K562 (cell line): ENCODE measurements around the gene RSPRY1. TPM values are rescaled to one million over a fixed set of nuclear protein-coding genes. Genes with fewer than 3 reads are reported as not detected.

ENCODE experiments used
- ASH1L ChIP-seq: fragments of 450-650 bp; IDR thresholded peaks from 2 replicates; pipeline ENCODE4 v1.6.1; 2018; ENCODE audit warnings: borderline replicate concordance, mild to moderate bottlenecking, low read depth; ENCODE audit not compliant: partially characterized antibody
- BRCA1 ChIP-seq, 2 experiments: fragments of 450-650 bp in 1 of 2; sonication (generic) in 1 of 2; formaldehyde crosslinking in 1 of 2; IDR thresholded peaks; 2 replicates each; pipeline versions ENCODE4 v1.5.0 to v1.6.1; 2017 to 2020; ENCODE audit warnings: mild to moderate bottlenecking in 1 of 2, missing genetic modification reagents in 1 of 2
- CC2D1A ChIP-seq: fragments of 450-650 bp; IDR thresholded peaks from 2 replicates; pipeline ENCODE4 v1.6.1; 2017; ENCODE audit warnings: mild to moderate bottlenecking
- GABPB1 ChIP-seq: sonication (generic); formaldehyde crosslinking; IDR thresholded peaks from 2 replicates; pipeline ENCODE4 v1.8.0; 2022; ENCODE audit warnings: mild to moderate bottlenecking, missing genetic modification reagents
- POLR2H ChIP-seq: IDR thresholded peaks from 2 replicates; pipeline ENCODE4 v1.6.1; 2016; ENCODE audit warnings: missing genetic modification characterization, low read depth, mild to moderate bottlenecking, control low read depth, missing compliant biosample characterization, moderate library complexity
- RAD21 ChIP-seq, 2 experiments: fragments of 250-450 bp in 1 of 2; fragments of 450-650 bp in 1 of 2; sonication (Bioruptor Pico) in 1 of 2; formaldehyde crosslinking in 1 of 2; IDR thresholded peaks in 1 of 2; conservative IDR thresholded peaks in 1 of 2; 2 replicates each; pipeline versions ENCODE4 v1.4.0 to v1.8.0; 2020 to 2022; ENCODE audit warnings: mild to moderate bottlenecking in 2 of 2, moderate library complexity in 1 of 2
- RCOR1 ChIP-seq, 2 experiments: IDR thresholded peaks; 2 replicates each; pipeline ENCODE4 v1.6.1; 2012; ENCODE audit warnings: low read depth in 2 of 2, low read length in 2 of 2, borderline replicate concordance in 1 of 2, improper control_type of control experiment in 1 of 2
- SRSF9 ChIP-seq: fragments of 200-400 bp; formaldehyde crosslinking; IDR thresholded peaks from 2 replicates; pipeline ENCODE4 v1.6.1; 2017; ENCODE audit warnings: low read depth, low read length, borderline replicate concordance
- TCF7L2 ChIP-seq: fragments of 150-350 bp; IDR thresholded peaks from 2 replicates; pipeline ENCODE4 v1.6.1; 2016; ENCODE audit warnings: low read depth, mild to moderate bottlenecking, low read length, moderate library complexity
- WHSC1 ChIP-seq: IDR thresholded peaks from one replicate; pipeline ENCODE4 v1.6.1; 2012; ENCODE audit warnings: low read length, control low read depth, inconsistent platforms
- ZNF165 ChIP-seq: fragments of 250-450 bp; sonication (Bioruptor Pico); IDR thresholded peaks from 2 replicates; pipeline ENCODE4 v1.4.0; 2020; ENCODE audit warnings: borderline replicate concordance
- ZNF76 ChIP-seq: fragments of 250-450 bp; sonication (Bioruptor Pico); IDR thresholded peaks from 2 replicates; pipeline ENCODE4 v1.4.0; 2020; ENCODE audit warnings: mild to moderate bottlenecking, moderate library complexity, borderline replicate concordance
- polyA plus RNA-seq, 8 experiments: library from polyadenylated mRNA; depleted of rRNA in 4 of 8; stranded (reverse) in 5 of 8; unstranded in 3 of 8; fragments of >200 nt; fragmentation: Nextera tagmentation in 2 of 8; fragmentation: Illumina TruSeq in 1 of 8; extraction: Ambion mirVana in 2 of 8; extraction: Trizol in 1 of 8; gene quantifications; 2 replicates each; pipeline versions ENCODE4 v1.2.1 to v1.2.3, GENCODE V29; 2011 to 2014; ENCODE audit warnings: inconsistent platforms in 1 of 8, missing spikeins in 1 of 8
- total RNA-seq, 7 experiments: library from RNA; depleted of rRNA in 6 of 7; stranded (reverse); fragments of >200 nt in 6 of 7; fragmentation: Illumina TruSeq in 2 of 7; extraction: Trizol in 2 of 7; gene quantifications; 2 replicates each; pipeline versions ENCODE4 v1.2.1 to v1.2.3, GENCODE V29; 2011 to 2021; ENCODE audit warnings: low replicate concordance in 1 of 7
- TF ChIP-seq, protein P1 (sequence below), 2 experiments: fragments of 450-650 bp; formaldehyde crosslinking in 1 of 2; IDR thresholded peaks; 2 replicates each; pipeline versions ENCODE4 v1.4.0 to v1.6.1; 2014 to 2020; ENCODE audit warnings: mild to moderate bottlenecking in 2 of 2, borderline replicate concordance in 1 of 2, low read depth in 1 of 2
- TF ChIP-seq, protein P2 (sequence below): fragments of 200-800 bp; sonication (Bioruptor generic); IDR thresholded peaks from 2 replicates; pipeline ENCODE4 v1.6.1; 2017; ENCODE audit warnings: missing genetic modification characterization, missing compliant biosample characterization

RSPRY1 gene
- total and polyA plus RNA-seq, 9 of the 15 experiments (the other 6 are each of a cell fraction or from before 2014, with no cell fraction given): 10.2 to 27.8 (median 20.8) TPM

DNA sequence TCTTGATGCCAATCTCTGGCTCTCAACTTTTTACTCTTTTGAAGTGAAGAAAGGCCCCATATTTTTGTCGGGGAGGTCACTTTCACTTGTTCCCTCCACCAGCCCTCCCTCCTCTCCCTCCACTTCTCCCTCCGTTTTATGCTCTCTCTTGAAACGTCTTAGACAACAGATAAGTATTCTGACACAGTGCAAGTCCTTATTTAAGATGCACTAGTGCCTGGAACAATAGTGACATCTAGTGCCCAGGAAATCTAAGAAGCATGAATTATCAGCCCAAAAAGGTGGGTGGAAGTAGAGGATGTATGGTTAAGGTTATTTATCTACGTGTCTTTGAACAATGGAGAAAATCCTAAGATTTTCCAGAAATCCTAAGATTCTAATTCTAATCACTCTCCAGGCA lies 18.2 kb upstream of the RSPRY1 start (continued):
- TF ChIP-seq ZNF165 (no peak), RCOR1 (IDR thresholded peaks at IDR 0.05; ENCODE audit: borderline replicate concordance in 1 of 2, low read depth in 2 of 2, low read length in 2 of 2) (no peak; a peak in 1 of 4 replicates), SRSF9 (no peak), BRCA1 (IDR thresholded peaks at IDR 0.05) (no peak), BRCA1 (CRISPR knock-in tag; IDR thresholded peaks at IDR 0.05) (no peak), CC2D1A (no peak), TCF7L2 (no peak), ASH1L (no peak), WHSC1 (no peak), ZNF76 (no peak), POLR2H (no peak), GABPB1 (CRISPR knock-in tag) (no peak), RAD21 (CRISPR knock-in tag; conservative IDR thresholded peaks at IDR 0.05 in 1 of 2, IDR thresholded peaks at IDR 0.05 in 1 of 2) (peak; percentile 70 to 81)
- TF ChIP-seq, protein P1, sequence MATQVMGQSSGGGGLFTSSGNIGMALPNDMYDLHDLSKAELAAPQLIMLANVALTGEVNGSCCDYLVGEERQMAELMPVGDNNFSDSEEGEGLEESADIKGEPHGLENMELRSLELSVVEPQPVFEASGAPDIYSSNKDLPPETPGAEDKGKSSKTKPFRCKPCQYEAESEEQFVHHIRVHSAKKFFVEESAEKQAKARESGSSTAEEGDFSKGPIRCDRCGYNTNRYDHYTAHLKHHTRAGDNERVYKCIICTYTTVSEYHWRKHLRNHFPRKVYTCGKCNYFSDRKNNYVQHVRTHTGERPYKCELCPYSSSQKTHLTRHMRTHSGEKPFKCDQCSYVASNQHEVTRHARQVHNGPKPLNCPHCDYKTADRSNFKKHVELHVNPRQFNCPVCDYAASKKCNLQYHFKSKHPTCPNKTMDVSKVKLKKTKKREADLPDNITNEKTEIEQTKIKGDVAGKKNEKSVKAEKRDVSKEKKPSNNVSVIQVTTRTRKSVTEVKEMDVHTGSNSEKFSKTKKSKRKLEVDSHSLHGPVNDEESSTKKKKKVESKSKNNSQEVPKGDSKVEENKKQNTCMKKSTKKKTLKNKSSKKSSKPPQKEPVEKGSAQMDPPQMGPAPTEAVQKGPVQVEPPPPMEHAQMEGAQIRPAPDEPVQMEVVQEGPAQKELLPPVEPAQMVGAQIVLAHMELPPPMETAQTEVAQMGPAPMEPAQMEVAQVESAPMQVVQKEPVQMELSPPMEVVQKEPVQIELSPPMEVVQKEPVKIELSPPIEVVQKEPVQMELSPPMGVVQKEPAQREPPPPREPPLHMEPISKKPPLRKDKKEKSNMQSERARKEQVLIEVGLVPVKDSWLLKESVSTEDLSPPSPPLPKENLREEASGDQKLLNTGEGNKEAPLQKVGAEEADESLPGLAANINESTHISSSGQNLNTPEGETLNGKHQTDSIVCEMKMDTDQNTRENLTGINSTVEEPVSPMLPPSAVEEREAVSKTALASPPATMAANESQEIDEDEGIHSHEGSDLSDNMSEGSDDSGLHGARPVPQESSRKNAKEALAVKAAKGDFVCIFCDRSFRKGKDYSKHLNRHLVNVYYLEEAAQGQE (IDR thresholded peaks at IDR 0.05; ENCODE audit: borderline replicate concordance): peak; percentile 72; the same call in 1 of the 2 replicates
- TF ChIP-seq, protein P1 (CRISPR knock-in tag; IDR thresholded peaks at IDR 0.05; ENCODE audit: low read depth): no peak
- TF ChIP-seq, protein P2, sequence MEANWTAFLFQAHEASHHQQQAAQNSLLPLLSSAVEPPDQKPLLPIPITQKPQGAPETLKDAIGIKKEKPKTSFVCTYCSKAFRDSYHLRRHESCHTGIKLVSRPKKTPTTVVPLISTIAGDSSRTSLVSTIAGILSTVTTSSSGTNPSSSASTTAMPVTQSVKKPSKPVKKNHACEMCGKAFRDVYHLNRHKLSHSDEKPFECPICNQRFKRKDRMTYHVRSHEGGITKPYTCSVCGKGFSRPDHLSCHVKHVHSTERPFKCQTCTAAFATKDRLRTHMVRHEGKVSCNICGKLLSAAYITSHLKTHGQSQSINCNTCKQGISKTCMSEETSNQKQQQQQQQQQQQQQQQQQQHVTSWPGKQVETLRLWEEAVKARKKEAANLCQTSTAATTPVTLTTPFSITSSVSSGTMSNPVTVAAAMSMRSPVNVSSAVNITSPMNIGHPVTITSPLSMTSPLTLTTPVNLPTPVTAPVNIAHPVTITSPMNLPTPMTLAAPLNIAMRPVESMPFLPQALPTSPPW (CRISPR knock-in tag): no peak; the same call in 1 of the 2 replicates
